Mononuclear cell (primary cell): Measurements from ENCODE around the gene MCC. TPM values are rescaled to one million over a fixed set of nuclear protein-coding genes. Genes with fewer than 3 reads are reported as not detected.

Experiments
- H3K27me3 ChIP-seq: 2 replicates; pipeline ENCODE4 v1.6.0; 2011; ENCODE audit warnings: low read length, control low read depth; ENCODE audit not compliant: insufficient read depth
- H3K4me1 ChIP-seq: 2 replicates; pipeline ENCODE4 v1.5.1; 2011; ENCODE audit warnings: mild to moderate bottlenecking, low read length, control low read depth; ENCODE audit not compliant: insufficient read depth
- H3K4me3 ChIP-seq: 2 replicates; pipeline ENCODE4 v1.5.1; 2011; ENCODE audit warnings: mild to moderate bottlenecking, low read length, moderate library complexity
- H3K9me3 ChIP-seq: 2 replicates; pipeline ENCODE4 v1.5.1; 2011; ENCODE audit warnings: low read depth, mild to moderate bottlenecking, control low read depth, low read length
- total RNA-seq: library from RNA; depleted of rRNA; stranded (reverse); fragments of >200 nt; gene quantifications from one replicate; pipeline ENCODE4 v1.2.3, GENCODE V29; 2012

Gene MCC
- total RNA-seq, 1 donor: 1.0 TPM

- Histone ChIP-seq H3K9me3 (no peaks in the 10 kb centered on the region), H3K27me3 (peaks cover 3% of the 10 kb centered on the region), H3K4me3 (no peak overlapping the region), H3K4me1 (no peaks in the 10 kb centered on the region)
Measured at GRCh38 chr5:113242481-113243348, 245.5 kb downstream of the MCC start.

- Histone ChIP-seq H3K4me3 (no peak overlapping the region), H3K27me3 (peaks cover 3% of the 10 kb centered on the region), H3K4me1 (no peaks in the 10 kb centered on the region), H3K9me3 (no peaks in the 10 kb centered on the region)
Measured at GRCh38 chr5:113240951-113241726, 247.1 kb downstream of the MCC start.

DNA sequence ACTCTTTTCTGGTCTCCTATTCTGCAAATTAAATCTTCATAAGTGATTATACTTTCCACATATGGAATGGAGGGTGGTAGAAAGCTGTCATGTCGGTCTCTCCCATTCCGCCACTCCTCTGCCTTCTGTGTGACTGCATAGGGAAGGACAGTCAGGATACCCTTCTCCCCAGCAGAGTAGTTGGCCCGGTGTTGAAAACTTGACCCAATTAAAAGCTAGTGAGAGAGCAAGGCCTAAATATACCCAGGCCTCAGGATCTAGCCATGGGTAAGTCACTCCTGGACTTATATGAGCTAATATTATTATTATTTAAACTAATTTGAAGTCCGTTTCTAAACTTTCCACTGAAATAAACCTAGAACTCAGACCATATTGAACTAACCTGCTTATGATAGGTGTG is 248.2 kb downstream of the MCC start:
- Histone ChIP-seq H3K9me3 (no peaks in the 10 kb centered on the region), H3K4me3 (no peak overlapping the region), H3K27me3 (peaks cover 3% of the 10 kb centered on the region), H3K4me1 (no peaks in the 10 kb centered on the region)

DNA sequence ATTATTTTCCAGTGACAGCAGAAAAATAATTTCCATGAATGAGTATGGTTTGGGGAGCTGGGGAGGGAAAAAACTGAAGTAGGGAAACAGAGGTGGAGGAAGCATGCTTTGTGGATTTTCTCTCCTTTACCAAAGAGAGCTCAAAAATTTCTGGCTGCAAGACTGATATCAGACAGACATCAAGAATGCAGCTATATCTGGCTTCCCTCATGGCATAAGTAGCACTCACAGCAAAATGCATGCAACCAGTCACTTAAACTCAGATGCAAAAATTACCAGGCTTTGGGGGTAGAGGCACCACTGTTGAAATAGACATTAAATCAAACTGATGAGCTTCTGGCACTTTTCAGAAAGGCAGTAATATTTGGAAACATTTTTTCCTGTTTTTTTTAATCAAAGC is 250.4 kb downstream of the MCC start:
- Histone ChIP-seq H3K9me3 (no peaks in the 10 kb centered on the region), H3K4me3 (no peak overlapping the region), H3K4me1 (no peaks in the 10 kb centered on the region), H3K27me3 (peaks cover 3% of the 10 kb centered on the region)

GRCh38 chr5:113236536-113237288 is 251.5 kb downstream of the MCC start:
- no peaks in the 10 kb centered on the region for H3K4me1 ChIP-seq

GRCh38 chr5:113235884-113236283 is 252.4 kb downstream of the MCC start:
- no peaks in the 10 kb centered on the region for H3K9me3 ChIP-seq
- H3K27me3 ChIP-seq: peaks cover 4% of the 10 kb centered on the region
- no peaks in the 10 kb centered on the region for H3K4me1 ChIP-seq
- H3K4me3 ChIP-seq: no peak overlapping the region

More at GRCh38 chr5:113236536-113237288, 251.5 kb downstream of the MCC start:
- Histone ChIP-seq H3K27me3 (peaks cover 4% of the 10 kb centered on the region), H3K9me3 (no peaks in the 10 kb centered on the region), H3K4me3 (no peak overlapping the region)

DNA sequence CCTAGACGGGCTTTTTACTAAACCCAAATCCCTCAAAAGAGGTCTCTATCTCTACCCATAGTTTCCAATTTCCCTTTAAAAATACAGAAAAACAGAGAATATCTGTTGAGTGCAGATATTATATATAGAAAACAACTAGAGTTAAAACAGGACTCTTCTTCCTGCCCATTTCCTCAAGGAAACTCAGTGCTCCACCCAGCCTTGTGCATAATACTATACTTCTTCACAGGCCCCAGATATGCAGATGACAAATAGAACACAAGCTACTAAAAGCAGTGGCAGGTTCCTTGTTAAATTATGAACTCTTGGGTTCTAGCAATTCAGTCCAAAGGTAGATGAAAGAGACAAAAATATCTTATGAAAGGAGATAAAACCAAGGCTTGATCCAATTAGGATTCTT is 253.7 kb downstream of the MCC start:
- no peak overlapping the region for H3K4me3 ChIP-seq
- H3K27me3 ChIP-seq: peaks cover 8% of the 10 kb centered on the region
- H3K4me1 ChIP-seq: no peaks in the 10 kb centered on the region
- H3K9me3 ChIP-seq: no peaks in the 10 kb centered on the region

- Histone ChIP-seq H3K27me3 (peaks cover 8% of the 10 kb centered on the region), H3K9me3 (no peaks in the 10 kb centered on the region), H3K4me3 (no peak overlapping the region), H3K4me1 (no peaks in the 10 kb centered on the region)
Measured at GRCh38 chr5:113233606-113234005, 254.6 kb downstream of the MCC start.

GRCh38 chr5:113232667-113233066 is 255.6 kb downstream of the MCC start:
- H3K27me3 ChIP-seq: peaks cover 8% of the 10 kb centered on the region
- H3K9me3 ChIP-seq: no peaks in the 10 kb centered on the region
- no peak overlapping the region for H3K4me3 ChIP-seq
- H3K4me1 ChIP-seq: no peaks in the 10 kb centered on the region

DNA sequence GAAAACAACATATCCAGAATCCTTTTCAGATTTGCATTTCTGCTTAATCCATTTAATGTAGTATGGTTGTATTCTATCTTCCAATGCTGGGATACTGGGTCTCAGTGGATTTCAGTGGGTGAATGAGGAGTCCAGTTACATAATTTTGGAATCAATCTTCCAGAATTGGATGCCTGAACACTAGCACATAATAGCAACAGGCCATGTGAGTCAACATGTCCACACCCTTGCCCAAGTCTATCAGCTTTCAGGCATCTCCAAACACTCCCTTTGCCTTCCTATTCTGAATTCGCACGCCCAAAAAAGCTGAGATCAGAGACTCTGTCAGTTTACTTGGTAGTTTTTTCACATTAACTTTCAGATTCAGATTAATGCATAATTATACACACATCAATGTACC is 256.0 kb downstream of the MCC start:
- Histone ChIP-seq H3K4me3 (no peak overlapping the region), H3K27me3 (peaks cover 8% of the 10 kb centered on the region), H3K4me1 (no peaks in the 10 kb centered on the region), H3K9me3 (no peaks in the 10 kb centered on the region)

DNA sequence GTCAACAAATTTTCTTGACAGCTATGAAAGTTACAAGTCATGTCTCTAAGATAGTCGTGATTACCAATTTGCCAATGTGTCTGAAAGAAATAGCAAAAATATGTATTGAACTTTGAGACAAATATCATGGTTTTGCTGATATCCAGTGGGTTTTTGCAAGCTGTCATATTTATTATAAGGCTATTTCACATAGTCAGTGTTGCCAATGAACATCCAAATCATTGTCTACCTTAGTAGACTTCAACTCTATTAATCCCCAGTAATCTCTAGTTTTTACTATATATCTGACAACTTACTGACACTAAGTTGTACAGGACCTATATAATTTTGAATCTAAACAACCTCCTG is 256.6 kb downstream of the MCC start:
- Histone ChIP-seq H3K4me1 (no peaks in the 10 kb centered on the region), H3K9me3 (no peaks in the 10 kb centered on the region), H3K27me3 (peaks cover 8% of the 10 kb centered on the region), H3K4me3 (no peak overlapping the region)

DNA sequence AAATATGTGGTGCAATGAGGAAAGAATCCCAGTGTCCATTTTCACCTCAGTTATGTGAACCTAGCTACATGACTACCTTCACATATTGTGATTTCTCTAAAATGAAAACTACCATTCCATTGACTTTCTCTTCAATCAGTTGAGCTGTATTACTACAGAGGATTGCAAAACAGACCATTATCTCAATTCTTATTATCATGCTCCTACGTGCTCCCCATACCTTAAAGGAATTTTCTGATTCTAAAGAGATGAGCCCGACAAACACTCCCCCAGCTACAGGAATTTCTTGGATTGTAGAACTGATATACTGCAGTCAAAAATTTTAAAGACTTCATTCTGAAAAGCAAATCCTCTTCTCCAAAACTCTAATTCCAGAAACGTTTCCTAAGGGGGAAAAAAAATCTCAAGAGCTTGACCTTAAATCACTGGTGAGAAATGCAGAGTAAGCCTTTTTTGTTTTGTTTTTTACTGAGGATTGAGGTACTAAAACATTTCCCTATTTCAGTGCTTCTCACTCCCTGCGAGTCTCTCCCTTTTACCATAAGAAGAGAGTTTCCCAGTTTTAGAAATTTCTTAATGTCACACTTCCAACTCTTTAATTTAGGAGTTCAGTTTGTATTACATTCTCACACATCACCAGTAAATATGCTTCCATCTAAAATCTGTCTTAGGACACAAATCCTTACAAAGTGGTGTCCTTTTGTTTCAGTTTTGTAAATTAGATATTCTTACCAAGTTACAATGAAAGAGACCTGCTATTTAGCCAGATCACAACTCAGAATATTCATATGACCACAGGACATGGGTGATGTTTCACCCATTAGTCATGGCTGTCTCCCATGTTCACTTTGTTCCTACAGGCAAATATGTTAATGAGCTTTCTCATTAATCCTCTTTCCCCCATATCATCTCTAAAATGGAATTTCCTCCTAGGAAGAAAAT is 257.3 kb downstream of the MCC start:
- Histone ChIP-seq H3K27me3 (peaks cover 8% of the 10 kb centered on the region), H3K9me3 (no peaks in the 10 kb centered on the region)

GRCh38 chr5:113227798-113228197 is 260.5 kb downstream of the MCC start:
- no peaks in the 10 kb centered on the region for H3K9me3 ChIP-seq
- H3K4me1 ChIP-seq: no peaks in the 10 kb centered on the region
- H3K4me3 ChIP-seq: no peak overlapping the region
- peaks cover 8% of the 10 kb centered on the region for H3K27me3 ChIP-seq

More for the DNA sequence above, 257.3 kb downstream of the MCC start:
- H3K4me3 ChIP-seq: no peak overlapping the region
- H3K4me1 ChIP-seq: no peaks in the 10 kb centered on the region

DNA sequence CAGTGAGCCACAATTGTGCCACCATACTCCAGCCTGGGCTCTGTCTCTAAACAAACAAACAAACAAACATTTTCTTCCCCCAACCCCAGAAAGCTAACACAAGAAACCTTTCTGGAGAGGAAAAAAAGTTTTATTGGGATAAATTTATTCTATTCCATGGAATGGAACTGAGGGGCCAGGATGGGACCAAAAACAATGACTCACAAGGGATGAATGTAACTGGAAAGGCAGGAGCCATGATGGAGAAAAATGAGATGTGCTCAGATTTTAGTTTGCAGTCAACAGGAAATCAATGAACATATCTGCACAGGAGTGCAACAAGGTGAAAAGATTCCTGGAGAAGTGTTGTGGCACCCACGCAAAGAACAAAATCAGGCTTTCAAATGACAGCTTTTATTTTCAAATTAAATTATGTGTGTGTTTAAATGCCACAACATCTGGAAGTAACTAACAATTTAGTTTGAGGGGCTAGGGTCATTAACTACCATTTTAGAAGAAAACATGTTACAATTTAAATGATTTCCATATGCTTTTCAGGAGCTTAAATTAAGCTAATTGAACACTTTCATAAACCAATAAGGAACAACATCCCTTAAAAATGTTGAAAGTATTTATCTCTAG is 262.0 kb downstream of the MCC start:
- Histone ChIP-seq H3K27me3 (peaks cover 4% of the 10 kb centered on the region), H3K9me3 (no peaks in the 10 kb centered on the region), H3K4me3 (no peak overlapping the region), H3K4me1 (no peaks in the 10 kb centered on the region)
